Upper lobe of left lung (tissue), 4 donors: Measurements from ENCODE around the gene S100A13.

Source experiments
- EP300 ChIP-seq, 4 donors: sonication (generic); formaldehyde crosslinking; IDR thresholded peaks; one replicate each; pipeline ENCODE4 v1.5.1; 2017; ENCODE audit warnings: antibody characterized with exemption in 4 of 4, control low read depth in 2 of 4
- POLR2A ChIP-seq, 4 donors: fragments of 450-650 bp; IDR thresholded peaks; one replicate each; pipeline ENCODE4 v1.5.1; 2016 to 2017; ENCODE audit warnings: antibody characterized with exemption in 4 of 4, mild to moderate bottlenecking in 2 of 4
- POLR2AphosphoS5 ChIP-seq, 2 donors: sonication (generic); formaldehyde crosslinking; IDR thresholded peaks; one replicate each; pipeline ENCODE4 v1.5.1; 2017; ENCODE audit warnings: antibody characterized with exemption in 2 of 2
- TF ChIP-seq, protein P1 (sequence below), 6 experiments: fragments of 450-650 bp in 4 of 6; fragments of 200-600 bp in 2 of 6; sonication (generic) in 2 of 6; IDR thresholded peaks; one replicate each; pipeline ENCODE4 v1.5.1; 2016 to 2019; ENCODE audit warnings: antibody characterized with exemption in 6 of 6

DNA sequence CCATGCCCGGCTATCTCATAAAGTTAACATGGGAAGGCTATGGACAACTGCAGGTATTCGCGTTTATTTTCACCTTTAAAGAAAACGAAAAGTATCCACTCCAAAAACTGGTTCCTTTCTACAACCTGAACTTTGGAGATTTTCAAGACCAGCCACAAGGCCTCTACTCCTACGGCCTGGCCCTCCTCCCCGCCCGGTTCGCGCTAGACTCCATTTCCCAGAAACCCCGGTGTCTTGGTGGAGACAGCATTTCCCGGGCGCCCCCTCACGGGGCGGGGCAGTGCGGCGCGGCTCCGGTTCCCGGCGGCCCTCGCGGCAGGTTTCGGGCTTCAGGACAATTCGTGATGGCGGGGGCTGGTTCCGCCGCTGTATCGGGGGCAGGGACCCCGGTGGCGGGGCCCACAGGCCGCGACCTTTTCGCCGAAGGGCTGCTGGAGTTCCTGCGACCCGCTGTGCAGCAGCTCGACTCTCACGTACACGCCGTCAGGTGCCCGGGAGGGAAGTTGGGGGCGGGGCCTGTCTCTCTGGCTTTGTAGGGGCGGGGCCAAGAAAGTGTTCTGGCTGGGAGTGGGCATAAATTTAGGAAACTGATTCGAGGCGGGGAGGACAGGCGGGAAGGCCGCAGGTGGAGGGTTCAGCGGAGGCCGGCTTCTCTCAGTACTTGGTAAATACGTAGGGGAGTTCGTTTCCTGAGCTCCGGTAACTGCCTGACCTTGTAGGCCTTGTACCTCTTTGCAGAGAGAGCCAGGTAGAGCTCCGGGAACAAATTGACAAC is 31.3 kb upstream of the S100A13 start, which contains the start of gene SNAPIN:
- TF ChIP-seq, protein P1, sequence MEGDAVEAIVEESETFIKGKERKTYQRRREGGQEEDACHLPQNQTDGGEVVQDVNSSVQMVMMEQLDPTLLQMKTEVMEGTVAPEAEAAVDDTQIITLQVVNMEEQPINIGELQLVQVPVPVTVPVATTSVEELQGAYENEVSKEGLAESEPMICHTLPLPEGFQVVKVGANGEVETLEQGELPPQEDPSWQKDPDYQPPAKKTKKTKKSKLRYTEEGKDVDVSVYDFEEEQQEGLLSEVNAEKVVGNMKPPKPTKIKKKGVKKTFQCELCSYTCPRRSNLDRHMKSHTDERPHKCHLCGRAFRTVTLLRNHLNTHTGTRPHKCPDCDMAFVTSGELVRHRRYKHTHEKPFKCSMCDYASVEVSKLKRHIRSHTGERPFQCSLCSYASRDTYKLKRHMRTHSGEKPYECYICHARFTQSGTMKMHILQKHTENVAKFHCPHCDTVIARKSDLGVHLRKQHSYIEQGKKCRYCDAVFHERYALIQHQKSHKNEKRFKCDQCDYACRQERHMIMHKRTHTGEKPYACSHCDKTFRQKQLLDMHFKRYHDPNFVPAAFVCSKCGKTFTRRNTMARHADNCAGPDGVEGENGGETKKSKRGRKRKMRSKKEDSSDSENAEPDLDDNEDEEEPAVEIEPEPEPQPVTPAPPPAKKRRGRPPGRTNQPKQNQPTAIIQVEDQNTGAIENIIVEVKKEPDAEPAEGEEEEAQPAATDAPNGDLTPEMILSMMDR (IDR thresholded peaks at IDR 0.05), result peak in 3 of 6 experiments; percentile 19 to 23 (median 20)
- TF ChIP-seq POLR2A (IDR thresholded peaks at IDR 0.05) (peak in 3 of 4 donors; percentile 35 to 83 (median 47)), POLR2AphosphoS5 (IDR thresholded peaks at IDR 0.05) (peak; percentile 82 to 83), EP300 (IDR thresholded peaks at IDR 0.05) (peak in 1 of 4 donors; percentile 66)
